ENCODE data around the gene ARHGAP33.
A peak's percentile ranks its signal among the peaks of the same experiment; 100 is the strongest.
"Not testable (repeated sequence)": the region's sequence is repeated elsewhere in the genome, so short reads cannot be mapped to it uniquely, and the experiment has no call there.

The ARHGAP33 gene

DNA sequence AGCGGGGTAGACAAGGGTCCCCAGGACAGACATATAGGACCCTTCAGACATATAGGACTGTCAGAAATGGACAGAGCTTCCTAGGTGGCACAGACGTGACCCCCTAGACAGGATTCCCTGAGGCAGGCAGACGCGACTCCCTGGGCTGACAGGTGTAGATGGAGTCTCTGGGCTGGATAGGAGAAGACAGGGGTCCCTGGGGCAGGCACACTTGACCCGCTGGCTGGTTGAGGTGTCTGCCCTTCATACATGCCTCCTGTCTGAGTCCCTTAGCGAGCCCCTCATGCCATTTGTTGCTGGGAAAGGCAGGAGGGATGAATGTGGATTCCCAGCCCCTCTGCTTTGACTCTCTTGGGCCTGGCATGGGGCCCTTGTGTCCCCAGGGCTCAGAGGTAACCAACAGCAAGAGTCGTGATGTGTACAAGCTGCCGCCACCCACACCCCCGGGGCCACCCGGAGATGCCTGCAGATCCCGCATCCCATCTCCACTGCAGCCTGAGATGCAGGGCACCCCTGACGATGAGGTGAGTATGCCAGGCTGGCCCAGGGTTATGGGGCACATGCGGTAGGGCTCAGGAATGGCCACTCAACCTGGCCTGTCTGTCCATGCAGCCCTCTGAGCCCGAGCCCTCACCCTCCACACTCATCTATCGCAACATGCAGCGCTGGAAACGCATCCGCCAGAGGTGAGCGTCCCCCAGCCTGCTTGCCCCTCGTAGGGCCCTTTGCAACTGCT lies 21.6 kb upstream of the ARHGAP33 start:
- DNase-seq: no peak
- in situ Hi-C loops (cut with MboI; ENCODE audit: low pct_unique_long_range_greater_than_20kb, low sequenced_read_pairs): no loop called here

DNA sequence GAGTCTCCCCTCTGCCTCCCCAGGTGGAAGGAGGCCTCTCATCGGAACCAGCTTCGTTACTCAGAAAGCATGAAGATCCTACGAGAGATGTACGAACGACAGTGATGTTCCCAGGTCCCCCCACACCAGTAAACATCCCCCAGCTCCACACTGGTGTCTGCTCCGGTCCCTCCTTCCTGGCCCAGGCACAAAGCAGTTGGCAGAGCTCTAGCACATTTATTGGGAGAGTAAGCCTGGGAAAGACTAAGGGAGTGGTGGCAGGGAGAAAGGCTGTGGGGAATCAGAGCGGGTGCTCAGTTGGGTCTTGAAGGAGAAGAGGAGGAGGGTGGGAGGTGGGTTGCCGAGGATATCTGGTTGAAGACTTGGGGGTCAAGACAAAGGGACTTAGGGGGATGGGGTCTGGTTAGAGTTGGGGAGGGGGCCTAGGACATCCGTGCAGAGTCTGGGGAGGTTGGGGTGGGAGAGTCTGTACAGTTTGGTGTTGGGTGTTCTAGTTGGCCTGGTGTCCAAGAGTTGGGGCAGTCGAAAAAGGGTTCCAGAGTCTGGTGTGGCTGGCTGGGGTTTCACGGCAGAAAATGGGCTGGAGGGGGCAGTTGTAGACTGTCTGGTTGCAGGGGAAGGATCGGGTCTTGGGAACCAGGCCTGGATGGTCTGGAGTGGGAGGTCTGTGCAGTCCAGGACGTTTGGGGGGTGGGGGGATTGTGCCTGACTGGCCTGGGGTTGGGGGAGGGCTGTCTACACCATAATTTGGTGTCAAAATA lies 20.8 kb upstream of the ARHGAP33 start:
- in situ Hi-C loops (cut with MboI; ENCODE audit: low pct_unique_long_range_greater_than_20kb, low sequenced_read_pairs): no loop called here
- no peak for DNase-seq

DNA sequence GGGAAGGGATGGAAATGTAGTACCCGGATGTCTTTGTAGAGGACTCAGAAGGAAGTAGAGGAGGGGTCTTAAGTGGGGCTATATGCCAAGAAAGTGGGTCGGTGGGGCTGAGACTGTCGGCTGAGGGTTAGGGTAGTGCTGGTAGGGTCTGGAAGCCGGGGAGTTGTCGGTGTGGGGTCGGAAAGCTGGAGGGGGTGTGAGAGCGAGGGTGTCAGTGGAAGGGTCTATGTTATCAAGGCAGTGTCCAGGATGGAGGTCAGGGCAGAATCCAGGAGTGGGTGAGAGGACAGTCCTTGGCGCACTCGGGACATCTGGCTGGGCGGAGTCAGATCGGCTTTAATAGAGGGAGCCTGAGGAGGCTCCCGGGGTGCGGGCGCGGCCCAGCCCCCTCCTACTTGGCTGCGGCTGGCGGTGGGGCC lies 20.2 kb upstream of the ARHGAP33 start:
- no peak for DNase-seq
- in situ Hi-C loops (cut with MboI; ENCODE audit: low pct_unique_long_range_greater_than_20kb, low sequenced_read_pairs): no loop called here

DNA sequence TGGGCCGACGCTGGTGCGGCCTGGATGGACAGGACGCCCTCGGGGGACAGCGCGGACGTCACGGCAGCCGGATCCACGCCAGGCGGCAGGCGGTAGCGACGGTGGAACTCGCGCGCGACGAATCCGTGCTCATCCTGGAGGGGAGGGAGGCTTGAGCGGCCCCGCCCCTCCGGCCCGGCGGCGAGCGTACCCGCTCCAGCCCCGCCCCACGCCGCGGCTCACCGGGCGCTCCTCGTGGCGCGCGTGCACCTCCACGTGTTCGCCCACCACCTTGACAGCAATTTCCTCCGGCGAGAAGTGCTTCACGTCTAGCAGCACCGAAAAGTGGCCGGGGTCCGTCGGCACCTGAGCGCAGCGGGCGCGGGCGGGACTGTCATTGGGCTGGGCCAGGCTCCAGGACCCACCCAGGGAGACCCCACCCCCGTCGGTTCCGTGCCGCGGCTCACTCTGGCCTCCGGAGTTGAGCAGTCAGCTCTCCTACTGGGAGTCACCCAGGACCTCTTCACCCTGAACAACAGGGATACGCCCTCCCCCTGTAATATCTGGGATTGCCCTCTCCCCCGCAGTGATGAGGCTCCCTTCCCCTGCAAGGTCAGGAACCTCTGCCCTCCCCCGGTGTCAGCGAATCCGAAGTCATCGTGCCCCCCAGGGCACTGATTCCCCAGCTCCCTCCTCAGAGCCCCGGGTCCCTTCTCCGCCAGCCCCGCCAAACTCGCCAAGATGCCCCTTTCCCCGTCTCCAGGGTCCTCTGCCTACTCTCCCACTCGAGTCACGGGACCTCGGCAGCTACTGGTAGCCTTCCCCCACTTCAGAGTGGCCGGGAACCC lies 19.6 kb upstream of the ARHGAP33 start:
- in situ Hi-C loops (cut with MboI; ENCODE audit: low pct_unique_long_range_greater_than_20kb, low sequenced_read_pairs): no loop called here
- no peak for DNase-seq

DNA sequence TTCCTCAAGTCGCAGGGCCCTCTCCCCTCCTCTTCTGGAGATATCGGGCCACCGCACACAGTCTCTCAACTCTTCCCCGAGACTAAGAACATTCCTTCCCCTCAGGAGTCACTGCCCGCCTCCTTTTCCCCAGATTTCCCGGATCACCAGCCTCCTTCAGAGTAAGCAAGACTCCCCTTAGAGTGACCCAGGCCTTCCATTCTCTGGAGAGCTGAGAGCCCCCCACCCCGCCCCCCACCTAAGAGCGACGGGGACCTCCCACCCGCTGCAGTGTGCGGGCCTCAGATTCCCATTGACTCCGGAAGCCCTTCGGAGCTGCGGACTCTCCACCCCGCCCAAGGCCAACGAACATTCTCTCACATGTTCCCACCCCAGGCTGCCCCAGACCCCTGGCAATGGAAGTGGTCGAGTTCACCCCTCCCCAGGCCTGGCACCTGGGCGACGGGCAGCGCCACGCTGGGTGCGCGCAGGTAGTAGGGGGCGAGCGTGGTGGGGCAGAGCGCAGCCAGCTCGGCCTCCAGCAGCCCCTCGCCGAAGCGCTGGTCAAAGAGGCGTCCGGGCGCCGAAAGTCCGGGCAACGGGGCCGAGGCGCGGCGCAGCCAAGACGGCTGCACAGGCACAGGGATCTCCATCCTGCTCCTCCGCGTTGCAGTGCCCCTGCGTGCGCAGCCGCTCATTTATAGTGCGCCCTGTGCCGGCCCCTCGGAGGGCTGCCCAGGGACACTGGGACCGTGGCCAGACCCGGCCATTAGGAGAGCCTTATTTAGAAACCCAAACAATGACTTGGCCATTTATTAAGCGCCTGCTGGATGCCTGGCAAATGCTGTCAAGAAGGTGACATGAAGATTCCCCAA lies 18.8 kb upstream of the ARHGAP33 start, which contains the start of gene HSPB6:
Gene HSPB6 (minus strand): TSS at position 653 of the 854 bp plus-strand sequence. CDS start 21 bp downstream, at position 632.
- no peak for DNase-seq
- in situ Hi-C loops (cut with MboI; ENCODE audit: low pct_unique_long_range_greater_than_20kb, low sequenced_read_pairs): no loop called here

GRCh38 chr19:35757231-35757748 lies 18.1 kb upstream of the ARHGAP33 start:
- no peak for DNase-seq
- in situ Hi-C loops (cut with MboI; ENCODE audit: low pct_unique_long_range_greater_than_20kb, low sequenced_read_pairs): no loop called here

DNA sequence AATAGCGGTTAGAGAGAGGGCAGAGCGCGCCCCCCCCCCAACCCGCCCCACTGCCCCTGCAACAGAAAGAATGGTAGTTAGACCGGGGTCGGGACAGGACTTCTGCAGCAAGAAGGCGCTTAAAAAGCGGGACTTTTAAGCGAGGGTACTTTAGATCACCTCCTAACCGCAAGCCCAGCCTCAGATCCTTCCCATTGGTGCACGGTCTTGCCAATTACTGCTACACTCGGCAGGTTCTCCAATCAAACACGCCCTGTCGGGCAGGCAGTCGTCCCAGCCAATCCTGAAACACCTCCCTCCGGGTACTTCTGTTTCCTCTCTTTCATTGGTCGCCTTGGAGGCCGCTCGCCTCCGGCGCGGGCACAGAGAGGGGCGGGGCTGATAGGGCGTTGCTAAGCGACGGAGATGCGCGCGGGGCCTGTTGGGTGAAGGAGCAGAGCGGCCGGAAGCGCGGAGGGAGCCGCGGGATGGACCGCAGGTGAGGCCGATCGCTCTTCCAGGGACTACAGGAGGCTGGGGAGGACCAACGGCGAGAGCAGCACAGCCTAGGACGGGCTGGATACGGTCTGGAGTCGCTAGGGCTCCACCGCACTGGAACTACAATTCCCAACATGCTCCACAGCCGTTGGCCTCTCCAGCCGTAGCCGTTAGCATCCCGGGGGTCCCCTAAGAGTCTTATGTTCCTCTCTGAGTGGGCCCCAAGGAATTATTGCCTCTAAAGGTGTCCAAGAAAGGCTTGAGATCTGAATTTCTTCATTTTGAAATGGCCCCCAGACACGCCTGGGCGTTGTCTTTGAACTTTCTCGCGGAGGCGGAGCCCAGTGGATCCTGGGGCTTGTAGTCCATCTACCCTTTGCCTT lies 17.4 kb upstream of the ARHGAP33 start, which contains the start of gene PROSER3:
Gene PROSER3 (plus strand): TSS at position 428 of the 860 bp plus-strand sequence. CDS start 40 bp downstream, at position 468.
- peak; percentile 100 for DNase-seq
- in situ Hi-C loops (cut with MboI; ENCODE audit: low pct_unique_long_range_greater_than_20kb, low sequenced_read_pairs): no loop called here

DNA sequence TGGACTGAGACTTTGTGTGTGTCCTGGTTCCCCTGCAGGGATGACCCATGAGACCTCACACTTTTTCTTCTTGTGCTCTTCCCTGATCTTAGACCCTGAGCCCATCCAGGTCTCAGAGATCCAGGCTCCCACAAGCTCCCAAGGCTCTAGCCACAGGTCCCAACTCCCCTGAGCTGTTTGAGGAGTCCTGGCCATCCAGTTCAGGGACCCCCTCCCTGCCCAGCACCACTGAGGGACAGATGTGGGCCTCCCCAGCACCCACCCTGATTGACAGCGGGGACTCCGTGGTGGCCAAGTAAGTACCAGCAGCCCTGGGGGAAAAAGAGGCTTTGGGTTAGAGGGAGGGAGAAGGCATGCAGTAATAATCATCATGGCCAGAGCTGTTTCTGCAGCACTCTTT lies 15.7 kb upstream of the ARHGAP33 start:
- in situ Hi-C loops (cut with MboI; ENCODE audit: low pct_unique_long_range_greater_than_20kb, low sequenced_read_pairs): no loop called here
- no peak for DNase-seq

GRCh38 chr19:35760711-35761349 lies 14.5 kb upstream of the ARHGAP33 start:
- DNase-seq: no peak
- in situ Hi-C loops (cut with MboI; ENCODE audit: low pct_unique_long_range_greater_than_20kb, low sequenced_read_pairs): no loop called here

- no peak for DNase-seq
- in situ Hi-C loops (cut with MboI; ENCODE audit: low pct_unique_long_range_greater_than_20kb, low sequenced_read_pairs): no loop called here
Measured at GRCh38 chr19:35764432-35765315, 10.7 kb upstream of the ARHGAP33 start.

- DNase-seq: no peak
- in situ Hi-C loops (cut with MboI; ENCODE audit: low pct_unique_long_range_greater_than_20kb, low sequenced_read_pairs): no loop called here
Measured at GRCh38 chr19:35766571-35767104, 8.7 kb upstream of the ARHGAP33 start.

- DNase-seq: no peak
- in situ Hi-C loops (cut with MboI; ENCODE audit: low pct_unique_long_range_greater_than_20kb, low sequenced_read_pairs): no loop called here
Measured at GRCh38 chr19:35767288-35768081, 7.9 kb upstream of the ARHGAP33 start.

GRCh38 chr19:35768082-35768421 lies 7.3 kb upstream of the ARHGAP33 start:
- no peak for DNase-seq
- in situ Hi-C loops (cut with MboI; ENCODE audit: low pct_unique_long_range_greater_than_20kb, low sequenced_read_pairs): no loop called here

- in situ Hi-C loops (cut with MboI; ENCODE audit: low pct_unique_long_range_greater_than_20kb, low sequenced_read_pairs); DNase-seq: not testable (repeated sequence)
Measured at GRCh38 chr19:35772362-35772761, 3.0 kb upstream of the ARHGAP33 start.

- DNase-seq: no peak
- in situ Hi-C loops (cut with MboI; ENCODE audit: low pct_unique_long_range_greater_than_20kb, low sequenced_read_pairs): no loop called here
Measured at GRCh38 chr19:35773020-35773806, 2.2 kb upstream of the ARHGAP33 start.
